GM21447 (cell line): ENCODE measurements around the gene NUP85.
"Not testable (repeated sequence)": the region's sequence is repeated elsewhere in the genome, so short reads cannot be mapped to it uniquely, and the experiment has no call there.

Experiments used
- ATAC-seq: cut with Tn5 transposase; IDR thresholded peaks from one replicate; pipeline ENCODE4 v1.9.1; 2021; ENCODE audit not compliant: unreplicated experiment

NUP85 gene

DNA sequence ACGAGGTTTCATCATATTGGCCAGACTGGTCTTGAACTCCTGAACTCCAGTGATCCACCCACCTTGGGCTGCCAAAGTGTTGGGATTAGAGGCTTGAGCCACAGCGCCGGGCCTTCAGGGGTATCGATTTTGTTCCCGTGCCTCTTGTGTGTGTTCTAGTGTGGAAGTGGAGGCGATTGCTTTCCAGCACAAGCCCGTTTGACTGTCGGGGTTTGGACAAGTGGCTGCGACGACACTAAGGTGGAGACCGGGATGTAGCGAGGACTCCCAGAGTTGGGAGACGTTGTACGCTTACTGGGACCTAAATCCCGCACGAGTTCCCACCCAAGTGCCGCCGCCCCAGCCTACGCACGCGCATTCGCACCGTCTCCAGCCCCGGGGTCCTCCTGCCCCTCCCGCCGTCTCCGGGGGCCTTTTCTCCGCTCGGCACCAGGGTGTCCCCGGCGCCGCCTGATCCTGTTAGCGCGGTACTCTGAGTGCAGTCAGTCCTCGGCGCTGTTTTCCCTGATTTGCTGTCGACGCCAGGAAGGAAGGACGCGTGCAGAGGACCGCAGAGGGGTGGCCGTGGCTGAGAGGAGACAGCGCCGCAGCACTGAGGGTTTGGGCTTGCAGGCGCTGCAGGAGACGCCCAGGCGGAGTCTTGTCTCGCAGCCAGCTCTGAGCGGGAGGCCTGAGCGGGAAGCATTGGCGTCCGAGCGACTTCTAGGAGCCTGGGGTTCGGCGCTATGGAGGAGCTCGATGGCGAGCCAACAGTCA is at the start of gene NUP85:
Gene NUP85 (plus strand): TSS at position 643 of the 756 bp plus-strand sequence. CDS start 83 bp downstream, at position 726.
- ATAC-seq: peak; percentile 71

DNA sequence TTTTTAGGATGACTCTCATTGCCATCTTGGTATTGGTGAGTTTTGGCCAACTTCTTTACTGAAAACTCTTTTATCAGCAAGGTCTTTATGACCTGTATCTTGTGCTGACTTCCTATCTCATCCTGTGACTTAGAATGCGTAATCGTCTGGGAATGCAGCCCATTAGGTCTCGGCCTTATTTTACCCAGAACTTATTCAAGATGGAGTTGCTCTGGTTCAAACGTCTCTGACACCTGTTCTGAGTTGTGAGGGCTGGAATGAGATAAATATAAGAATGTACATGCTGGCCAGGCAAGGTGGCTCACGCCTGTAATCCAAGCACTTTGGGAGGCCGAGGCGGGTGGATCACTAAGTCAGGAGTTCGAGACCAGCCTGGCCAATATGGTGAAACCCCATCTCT is 47.0 kb upstream of the NUP85 start:
- not testable (repeated sequence) for ATAC-seq

GRCh38 chr17:75159196-75160031 is 46.1 kb upstream of the NUP85 start:
- ATAC-seq: no peak

- no peak for ATAC-seq
Observed at GRCh38 chr17:75160211-75160610, 45.3 kb upstream of the NUP85 start.

DNA sequence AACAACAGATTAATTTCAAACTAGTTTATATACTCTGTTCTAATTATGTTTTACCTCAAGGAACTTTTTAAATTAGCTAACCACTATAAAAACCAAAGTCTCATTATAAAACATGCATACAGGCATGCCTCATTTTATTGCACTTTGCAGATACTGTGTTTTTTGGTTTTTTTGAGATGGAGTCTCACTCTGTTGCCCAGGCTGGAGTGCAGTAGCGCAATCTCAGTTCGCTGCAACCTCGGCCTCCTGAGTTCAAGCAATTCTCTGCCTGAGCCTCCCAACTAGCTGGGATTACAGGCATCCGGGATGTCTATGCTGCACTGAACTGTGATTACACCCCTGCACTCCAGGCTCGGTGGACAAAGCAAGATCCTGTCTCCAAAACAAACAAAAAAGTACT is 42.4 kb upstream of the NUP85 start:
- no peak for ATAC-seq

DNA sequence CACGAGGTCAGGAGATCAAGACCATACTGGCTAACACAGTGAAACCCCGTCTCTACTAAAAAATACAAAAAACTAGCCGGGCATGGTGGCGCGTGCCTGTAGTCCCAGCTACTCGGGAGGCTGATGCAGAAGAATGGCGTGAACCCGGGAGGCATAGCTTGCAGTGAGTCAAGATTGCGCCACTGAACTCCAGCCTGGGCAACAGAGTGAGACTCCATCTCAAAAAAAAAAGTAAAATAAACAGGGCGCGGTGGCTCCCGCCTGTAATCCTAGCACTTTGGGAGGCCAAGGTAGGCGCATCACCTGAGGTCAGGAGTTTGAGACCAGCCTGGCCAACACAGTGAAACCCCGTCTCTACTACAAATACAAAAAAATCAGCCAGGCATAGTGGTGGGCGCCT is 40.9 kb upstream of the NUP85 start:
- ATAC-seq: not testable (repeated sequence)

DNA sequence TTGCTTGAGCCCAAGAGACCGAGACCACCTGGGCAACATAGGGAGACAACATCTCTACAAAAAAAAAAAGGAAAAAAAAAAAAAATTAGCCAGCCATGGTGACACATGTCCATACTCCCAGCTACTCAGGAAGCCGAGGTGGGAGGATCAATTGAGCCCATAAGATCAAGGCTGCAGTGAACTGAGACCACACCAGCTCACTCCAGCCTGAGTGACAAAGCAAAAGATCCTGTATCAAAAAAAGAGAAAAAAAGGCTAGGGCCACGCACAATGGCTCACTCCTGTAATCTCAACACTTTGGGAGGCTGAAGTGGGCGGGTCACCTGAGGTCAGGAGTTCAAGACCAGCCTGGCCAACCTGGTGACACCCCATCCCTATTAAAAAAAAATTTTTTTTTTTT is 36.5 kb upstream of the NUP85 start:
- ATAC-seq: no peak

- no peak for ATAC-seq
Observed at GRCh38 chr17:75173526-75173925, 32.0 kb upstream of the NUP85 start.

DNA sequence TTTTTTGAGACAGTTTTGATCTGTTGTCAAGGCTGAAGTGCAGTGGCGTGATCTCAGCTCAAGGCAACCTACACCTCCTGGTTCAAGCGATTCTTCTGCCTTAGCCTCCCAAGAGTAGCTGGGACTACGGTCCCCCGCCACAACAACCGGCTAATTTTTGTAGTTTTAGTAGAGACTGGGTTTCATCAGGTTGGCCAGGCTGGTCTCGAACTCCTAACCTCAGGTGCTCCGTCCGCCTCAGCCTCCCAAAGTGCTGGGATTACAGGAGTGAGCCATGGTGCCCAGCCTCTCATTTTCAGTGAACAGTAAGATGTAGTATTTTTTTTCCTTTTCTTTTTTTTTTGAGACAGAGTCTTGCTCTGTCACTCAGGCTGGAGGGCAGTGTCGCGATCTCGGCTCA is 30.5 kb upstream of the NUP85 start:
- no peak for ATAC-seq

DNA sequence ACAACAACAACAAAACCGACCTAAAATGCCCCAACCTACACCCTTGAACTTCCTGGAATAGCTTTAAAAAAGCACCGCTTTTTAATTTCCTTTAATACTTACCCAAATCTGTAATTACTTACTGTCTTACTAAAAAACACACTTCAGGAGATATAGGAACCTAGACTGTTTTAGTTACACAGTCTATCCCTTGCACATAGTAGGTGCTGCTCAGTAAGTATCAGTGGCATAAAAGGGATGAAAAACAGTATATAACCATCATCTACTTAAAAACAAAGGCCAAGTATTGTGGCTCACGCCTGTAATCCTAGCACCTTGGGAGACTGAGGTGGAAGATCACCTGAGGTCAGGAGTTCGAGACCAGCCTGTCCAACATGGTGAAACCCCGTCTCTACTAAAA is 28.9 kb upstream of the NUP85 start:
- no peak for ATAC-seq

DNA sequence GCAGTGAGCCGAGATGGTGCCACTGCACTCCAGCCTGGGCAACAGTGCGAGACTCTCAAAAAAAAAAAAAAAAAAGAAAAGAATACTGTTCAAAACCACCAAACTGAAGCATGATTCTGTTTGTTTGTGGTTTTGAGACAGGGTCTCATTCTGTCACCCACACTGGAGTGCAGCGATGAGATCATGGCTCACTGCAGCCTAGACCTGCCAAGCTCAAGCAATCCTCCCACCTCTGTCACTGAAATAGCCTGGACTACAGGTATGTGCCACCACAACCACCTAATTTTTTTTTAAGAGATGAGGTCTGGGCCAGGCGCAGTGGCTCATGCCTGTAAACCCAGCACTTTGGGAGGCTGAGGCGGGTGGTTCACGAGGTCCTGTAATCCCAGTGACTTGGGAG is 27.0 kb upstream of the NUP85 start:
- no peak for ATAC-seq

- no peak for ATAC-seq
Observed at GRCh38 chr17:75181110-75181509, 24.4 kb upstream of the NUP85 start.

- ATAC-seq: peak; percentile 8
Observed at GRCh38 chr17:75181608-75182318, 23.7 kb upstream of the NUP85 start.

- ATAC-seq: peak; percentile 9
Observed at GRCh38 chr17:75182319-75182568, 23.2 kb upstream of the NUP85 start.

DNA sequence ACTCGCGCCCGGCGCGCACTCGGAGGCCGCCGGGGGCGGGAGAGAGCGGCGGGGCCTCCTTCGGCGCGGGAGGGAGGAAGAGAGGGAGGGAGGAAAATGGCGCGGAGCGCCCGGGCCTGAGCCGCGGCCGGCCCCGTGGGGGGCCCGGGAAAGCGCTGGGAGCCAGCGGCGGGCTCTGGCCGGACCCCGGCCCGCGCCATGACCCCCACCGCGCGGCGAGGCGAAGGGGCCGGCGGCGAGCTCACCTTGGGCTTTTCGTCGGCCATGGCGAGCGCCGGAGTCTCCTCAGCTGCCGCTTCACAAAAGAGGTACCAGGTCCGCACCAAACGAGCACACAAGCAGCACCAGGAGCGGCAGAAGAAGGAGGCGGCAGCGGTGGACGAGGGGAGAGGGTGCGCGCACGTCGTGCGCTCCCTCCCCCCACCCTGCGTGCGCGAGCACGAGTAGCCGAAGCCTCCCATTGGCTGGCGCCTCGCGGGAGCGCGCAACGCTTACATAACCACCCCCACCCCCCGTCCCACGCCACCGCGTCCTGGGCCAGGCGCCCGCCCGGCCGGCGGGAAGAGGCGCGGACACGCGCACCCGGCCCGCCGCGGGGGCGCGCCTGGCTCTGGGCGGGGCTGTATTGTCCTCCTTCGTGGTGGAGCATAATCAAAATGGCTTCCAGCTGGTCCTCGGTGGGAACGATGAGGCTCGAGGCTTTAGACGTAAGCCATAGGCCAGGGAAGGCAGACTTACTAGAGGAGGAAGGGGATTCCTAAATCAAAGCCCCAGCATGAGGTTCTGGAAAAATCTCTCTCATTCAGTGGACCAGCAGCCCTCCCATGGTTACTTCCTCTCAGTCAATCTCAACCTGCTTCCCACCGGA is 22.7 kb upstream of the NUP85 start, which contains the start of gene SUMO2:
Gene SUMO2 (minus strand): TSS at position 391 of the 868 bp plus-strand sequence. CDS start 125 bp downstream, at position 266.
- ATAC-seq: peak; percentile 73

DNA sequence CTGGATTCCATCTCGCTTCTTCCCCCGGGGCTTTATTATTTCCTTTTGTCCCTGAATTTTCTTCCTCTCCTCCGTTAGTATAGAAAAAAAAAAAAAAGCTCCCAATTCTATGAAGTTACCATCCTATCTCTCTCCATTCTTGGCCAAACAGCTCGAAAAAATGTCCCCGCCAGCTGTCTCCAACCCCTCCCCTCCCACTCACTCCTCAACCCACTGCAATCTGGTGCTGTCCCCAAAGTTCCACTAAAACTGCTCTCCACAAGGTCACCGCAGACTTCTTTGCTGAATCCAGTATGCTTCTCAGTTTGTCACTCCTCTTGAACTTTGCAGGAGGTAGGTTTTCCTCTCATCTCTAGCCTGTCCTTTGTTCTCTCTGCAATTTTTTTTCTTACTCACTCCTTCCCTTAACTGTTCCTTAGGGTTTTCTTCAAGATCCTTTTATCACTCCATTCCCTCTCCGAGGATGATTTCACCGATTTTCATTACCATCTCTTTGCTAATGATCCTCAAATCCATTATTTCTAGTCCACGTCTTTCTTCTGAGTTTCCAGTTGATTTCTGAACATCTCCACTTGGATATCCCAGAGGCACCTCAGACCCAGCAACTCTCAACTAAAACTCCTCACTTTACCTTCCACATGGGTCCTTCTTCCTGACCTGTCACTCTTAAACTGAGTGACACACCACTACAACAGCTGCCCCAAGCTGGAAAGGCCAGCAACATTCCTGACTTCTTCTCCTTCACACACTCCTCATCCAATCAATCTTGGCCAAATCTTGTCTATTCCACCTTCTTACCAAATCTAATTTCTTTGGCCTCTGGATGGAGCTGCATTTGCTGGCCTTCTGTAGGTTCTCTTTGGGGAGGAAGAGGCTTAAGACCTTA is 21.2 kb upstream of the NUP85 start:
- no peak for ATAC-seq

GRCh38 chr17:75188614-75189013 is 16.9 kb upstream of the NUP85 start:
- ATAC-seq: no peak

GRCh38 chr17:75191584-75191983 is 13.9 kb upstream of the NUP85 start:
- no peak for ATAC-seq

DNA sequence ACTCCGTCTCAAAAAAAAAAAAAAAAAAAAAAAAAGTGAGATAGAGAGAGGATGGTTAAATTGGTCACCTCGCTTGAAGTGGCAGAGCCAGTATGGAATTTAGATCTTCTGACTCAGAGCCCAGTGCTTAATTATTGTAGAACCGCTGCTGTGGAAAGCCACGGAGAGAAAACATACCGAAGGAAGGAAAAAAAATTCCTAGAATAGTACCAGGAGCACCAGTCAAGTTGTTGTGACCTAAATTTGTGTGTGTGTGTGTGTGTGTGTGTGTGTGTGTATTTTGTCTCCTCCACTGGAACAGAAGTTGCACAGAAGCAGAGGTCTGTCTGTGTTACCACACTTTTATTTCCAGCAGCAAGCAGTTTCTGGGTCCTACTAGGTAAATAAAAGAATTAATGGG is 10.6 kb upstream of the NUP85 start:
- ATAC-seq: no peak
